PFSK-1 (cell line): ENCODE results near the gene LBR.

ENCODE experiments used
- FOXP2 ChIP-seq: optimal IDR thresholded peaks from 2 replicates; pipeline ENCODE3; 2011; ENCODE audit warnings: borderline replicate concordance, control low read depth, inconsistent platforms; ENCODE audit not compliant: insufficient read depth; ENCODE audit errors: extremely low read length, extremely low read depth
- POLR2AphosphoS5 ChIP-seq: IDR thresholded peaks from 2 replicates; pipeline ENCODE4 v1.6.1; 2012; ENCODE audit warnings: low read depth, mild to moderate bottlenecking, control low read depth, low read length, moderate library complexity
- REST ChIP-seq, 2 experiments: IDR thresholded peaks; 2 replicates each; pipeline versions ENCODE4 v1.6.1 to v1.8.0; 2011 to 2012; ENCODE audit warnings: low read depth in 2 of 2, low read length in 2 of 2, control low read depth in 1 of 2, inconsistent platforms in 1 of 2, mild to moderate bottlenecking in 1 of 2, moderate library complexity in 1 of 2; ENCODE audit not compliant: insufficient read depth in 1 of 2
- SIN3A ChIP-seq: IDR thresholded peaks from 2 replicates; pipeline ENCODE4 v1.6.1; 2012; ENCODE audit warnings: mild to moderate bottlenecking, low read length, moderate library complexity, borderline replicate concordance; ENCODE audit not compliant: insufficient read depth
- TAF1 ChIP-seq: IDR thresholded peaks from 2 replicates; pipeline ENCODE4 v1.6.1; 2012; ENCODE audit warnings: low read length, control low read depth, borderline replicate concordance; ENCODE audit not compliant: insufficient read depth

- TF ChIP-seq REST (IDR thresholded peaks at IDR 0.05; ENCODE audit: insufficient read depth in 1 of 2, low read depth in 2 of 2, low read length in 2 of 2) (no peak), POLR2AphosphoS5 (no peak), TAF1 (no peak), SIN3A (no peak), FOXP2 (no peak)
Measured at GRCh38 chr1:225468270-225469020, 40.6 kb upstream of the LBR start.
